SKM-1 (cell line): ENCODE data around the gene CRYZL1.

Source experiments
- DNase-seq: peaks from one replicate; lab custom pipeline; 2025; ENCODE audit not compliant: unreplicated experiment; lab: John Stamatoyannopoulos, UW

Gene CRYZL1

DNA sequence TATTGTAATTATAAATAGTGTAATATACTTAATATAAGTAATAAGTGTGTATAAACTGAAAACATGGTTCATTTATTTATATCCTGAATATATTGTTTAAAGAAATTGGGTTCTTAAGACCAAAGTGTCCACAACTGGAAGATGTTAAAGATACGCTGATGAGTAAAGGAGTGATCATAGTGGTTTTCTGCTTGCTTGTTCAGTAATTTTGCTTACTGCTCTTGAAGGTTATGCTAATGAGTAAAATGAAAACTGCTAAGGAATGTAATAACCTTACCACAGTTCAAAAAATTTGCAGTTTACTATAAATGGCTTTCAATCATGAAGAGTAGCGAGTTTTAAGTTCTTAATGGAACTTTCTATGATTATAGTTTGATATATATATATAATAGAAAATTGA is 75.0 kb downstream of the CRYZL1 start:
- DNase-seq, result no peak

DNA sequence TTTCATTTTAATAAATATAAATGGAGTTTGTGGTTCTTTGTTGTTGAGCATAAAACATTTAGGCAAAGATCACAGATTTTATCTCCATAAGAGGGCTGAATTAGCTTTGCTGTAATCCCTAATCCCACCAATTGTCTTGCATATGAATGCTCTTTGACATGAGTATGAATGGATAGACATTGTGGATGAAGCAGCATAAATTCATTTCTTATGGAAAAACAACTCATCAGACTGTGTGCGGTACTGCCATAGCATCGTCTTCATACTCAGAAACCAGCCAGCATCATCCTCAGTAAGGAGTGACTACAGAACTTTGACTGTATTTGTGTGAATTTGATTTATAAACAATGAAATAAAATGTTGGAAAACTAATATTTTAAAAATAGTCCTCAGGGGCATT is 79.2 kb downstream of the CRYZL1 start:
- DNase-seq, result no peak

DNA sequence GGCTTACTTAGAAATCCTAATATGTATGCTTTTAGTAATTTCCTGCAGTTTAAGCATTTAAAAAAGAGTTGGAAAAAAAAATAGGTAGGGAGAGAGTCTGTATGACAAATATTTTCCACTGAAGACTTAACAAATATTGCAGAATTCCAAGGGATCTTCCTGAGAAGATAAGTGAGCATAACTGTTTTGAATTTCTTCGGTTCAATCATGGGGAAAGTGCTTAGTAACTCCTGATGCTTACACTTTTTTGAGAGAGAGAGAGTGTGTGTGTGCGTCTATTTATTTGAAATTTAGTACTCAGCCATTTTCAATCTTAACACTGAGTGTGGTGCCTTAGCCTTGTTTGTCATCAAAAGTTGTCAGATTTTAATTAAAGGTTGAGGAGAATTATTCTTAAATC is 80.2 kb downstream of the CRYZL1 start:
- DNase-seq, result no peak

DNA sequence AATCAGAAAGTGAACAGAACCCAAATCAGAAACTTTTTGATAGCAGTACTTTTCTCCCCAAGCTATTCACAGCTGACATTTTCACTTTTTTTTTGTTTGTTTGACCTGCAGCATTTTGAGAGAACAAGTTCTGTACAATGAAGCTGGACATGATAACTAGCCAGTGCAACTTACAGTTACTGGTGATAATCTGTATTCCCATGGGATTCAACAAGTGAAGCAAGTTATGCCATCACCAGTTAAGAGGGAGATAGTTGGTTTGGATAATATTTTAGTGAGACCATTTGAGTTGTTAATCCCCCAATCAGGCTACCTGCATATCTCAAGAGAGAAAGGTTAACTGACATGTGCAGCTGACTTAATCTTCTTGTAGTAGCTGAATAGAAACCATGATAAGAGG is 80.6 kb downstream of the CRYZL1 start:
- no peak for DNase-seq

DNA sequence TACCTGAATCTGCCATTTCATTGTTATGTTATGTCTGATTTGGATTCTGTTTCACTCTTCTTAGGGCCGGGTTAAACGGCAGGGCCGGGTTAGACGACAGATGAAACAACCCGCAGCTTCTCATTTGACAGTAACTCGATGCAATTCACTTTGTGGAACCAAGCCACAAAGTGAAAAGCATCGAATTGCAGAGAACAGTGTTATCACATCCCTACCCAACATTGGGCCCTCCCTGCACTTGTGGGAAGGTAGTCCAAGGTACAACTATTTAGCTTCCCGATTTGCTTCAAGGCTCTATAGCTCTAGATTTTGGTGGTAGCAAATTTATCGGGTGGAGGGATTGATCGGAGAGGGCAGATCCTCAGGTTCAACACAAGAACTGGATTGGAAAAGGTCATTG is 81.7 kb downstream of the CRYZL1 start:
- DNase-seq, result no peak

DNA sequence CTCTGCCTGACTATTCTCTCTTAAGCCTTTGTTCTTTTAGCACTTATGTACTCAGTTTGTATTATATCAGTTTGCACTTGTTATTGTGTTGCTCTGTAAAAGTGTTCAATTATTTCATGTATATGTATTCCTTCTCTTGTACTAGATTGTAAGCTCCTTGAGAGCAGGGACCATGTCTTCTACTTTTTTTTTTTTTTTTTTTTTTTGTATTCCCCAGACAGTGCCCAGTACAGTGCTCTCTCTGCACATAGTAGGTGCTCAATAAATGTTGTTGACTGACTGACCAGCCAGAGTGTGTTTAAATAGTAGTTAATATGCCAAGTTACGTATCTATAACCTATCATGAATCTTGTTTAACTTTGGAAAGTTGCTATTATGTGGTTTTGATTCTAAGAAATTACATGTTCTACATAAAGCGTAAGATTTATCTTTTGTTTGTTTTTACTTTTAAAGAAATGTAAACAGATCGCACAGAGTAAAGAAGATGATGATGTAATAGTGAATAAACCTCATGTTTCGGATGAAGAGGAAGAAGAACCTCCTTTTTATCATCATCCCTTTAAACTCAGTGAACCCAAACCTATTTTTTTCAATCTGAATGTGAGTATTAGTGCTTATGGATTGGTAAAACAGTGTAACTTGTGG is 82.6 kb downstream of the CRYZL1 start:
- no peak for DNase-seq

DNA sequence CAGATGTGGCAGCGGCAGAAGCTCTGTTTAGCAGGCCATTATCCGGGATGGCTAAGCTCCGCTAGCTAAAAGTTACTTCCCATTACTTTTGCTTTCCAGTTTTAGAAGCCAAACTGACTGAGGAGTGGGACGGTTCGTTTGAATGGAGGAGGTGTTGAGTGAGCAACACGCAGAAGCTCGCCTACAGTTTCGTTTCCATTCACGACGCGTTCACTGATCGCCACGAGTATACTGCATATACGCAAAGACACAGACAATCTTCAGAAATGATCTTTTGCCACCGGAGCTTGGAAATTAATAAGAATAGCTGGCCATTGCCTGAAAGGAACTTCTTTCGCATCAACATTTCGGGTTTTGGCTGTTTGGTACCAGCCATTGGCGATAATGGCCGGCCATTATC is 84.1 kb downstream of the CRYZL1 start:
- DNase-seq, result no peak

DNA sequence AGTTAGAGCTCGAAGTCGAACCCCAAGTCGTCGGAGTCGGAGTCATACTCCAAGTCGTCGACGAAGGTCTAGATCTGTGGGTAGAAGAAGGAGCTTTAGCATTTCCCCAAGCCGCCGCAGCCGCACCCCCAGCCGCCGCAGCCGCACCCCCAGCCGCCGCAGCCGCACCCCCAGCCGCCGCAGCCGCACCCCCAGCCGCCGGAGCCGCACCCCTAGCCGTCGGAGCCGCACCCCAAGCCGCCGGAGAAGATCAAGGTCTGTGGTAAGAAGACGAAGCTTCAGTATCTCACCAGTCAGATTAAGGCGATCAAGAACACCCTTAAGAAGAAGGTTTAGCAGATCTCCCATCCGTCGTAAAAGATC is 86.6 kb downstream of the CRYZL1 start:
- DNase-seq, result no peak

DNA sequence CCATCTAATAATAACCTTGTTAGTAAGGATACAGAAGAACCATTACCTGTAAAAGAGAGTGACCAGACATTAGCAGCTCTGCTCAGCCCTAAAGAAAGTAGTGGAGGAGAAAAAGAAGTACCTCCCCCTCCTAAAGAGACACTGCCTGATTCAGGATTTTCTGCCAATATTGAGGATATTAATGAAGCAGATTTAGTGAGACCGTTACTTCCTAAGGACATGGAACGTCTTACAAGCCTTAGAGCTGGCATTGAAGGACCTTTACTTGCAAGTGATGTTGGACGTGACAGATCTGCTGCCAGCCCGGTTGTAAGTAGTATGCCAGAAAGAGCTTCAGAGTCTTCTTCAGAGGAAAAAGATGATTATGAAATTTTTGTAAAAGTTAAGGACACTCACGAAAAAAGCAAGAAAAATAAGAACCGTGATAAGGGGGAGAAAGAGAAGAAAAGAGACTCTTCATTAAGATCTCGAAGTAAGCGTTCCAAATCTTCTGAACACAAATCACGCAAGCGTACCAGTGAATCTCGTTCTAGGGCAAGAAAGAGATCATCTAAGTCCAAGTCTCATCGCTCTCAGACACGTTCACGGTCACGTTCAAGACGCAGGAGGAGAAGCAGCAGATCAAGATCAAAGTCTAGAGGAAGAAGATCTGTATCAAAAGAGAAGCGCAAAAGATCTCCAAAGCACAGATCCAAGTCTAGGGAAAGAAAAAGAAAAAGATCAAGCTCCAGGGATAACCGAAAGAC is 87.1 kb downstream of the CRYZL1 start:
- DNase-seq, result no peak

DNA sequence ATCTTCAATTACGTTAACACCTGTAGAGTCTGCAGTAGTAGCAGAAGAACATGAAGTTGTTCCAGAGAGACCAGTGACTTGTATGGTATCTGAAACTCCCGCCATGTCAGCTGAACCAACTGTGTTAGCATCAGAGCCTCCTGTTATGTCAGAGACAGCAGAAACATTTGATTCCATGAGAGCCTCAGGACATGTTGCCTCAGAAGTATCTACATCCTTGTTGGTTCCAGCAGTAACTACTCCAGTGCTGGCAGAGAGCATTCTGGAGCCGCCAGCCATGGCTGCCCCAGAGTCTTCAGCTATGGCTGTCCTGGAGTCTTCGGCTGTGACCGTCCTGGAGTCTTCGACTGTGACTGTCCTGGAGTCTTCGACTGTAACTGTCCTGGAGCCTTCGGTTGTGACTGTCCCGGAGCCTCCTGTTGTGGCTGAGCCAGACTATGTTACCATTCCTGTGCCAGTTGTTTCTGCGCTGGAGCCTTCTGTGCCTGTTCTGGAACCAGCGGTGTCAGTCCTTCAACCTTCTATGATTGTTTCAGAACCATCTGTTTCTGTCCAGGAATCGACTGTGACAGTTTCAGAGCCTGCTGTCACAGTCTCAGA is 88.4 kb downstream of the CRYZL1 start:
- no peak for DNase-seq

DNA sequence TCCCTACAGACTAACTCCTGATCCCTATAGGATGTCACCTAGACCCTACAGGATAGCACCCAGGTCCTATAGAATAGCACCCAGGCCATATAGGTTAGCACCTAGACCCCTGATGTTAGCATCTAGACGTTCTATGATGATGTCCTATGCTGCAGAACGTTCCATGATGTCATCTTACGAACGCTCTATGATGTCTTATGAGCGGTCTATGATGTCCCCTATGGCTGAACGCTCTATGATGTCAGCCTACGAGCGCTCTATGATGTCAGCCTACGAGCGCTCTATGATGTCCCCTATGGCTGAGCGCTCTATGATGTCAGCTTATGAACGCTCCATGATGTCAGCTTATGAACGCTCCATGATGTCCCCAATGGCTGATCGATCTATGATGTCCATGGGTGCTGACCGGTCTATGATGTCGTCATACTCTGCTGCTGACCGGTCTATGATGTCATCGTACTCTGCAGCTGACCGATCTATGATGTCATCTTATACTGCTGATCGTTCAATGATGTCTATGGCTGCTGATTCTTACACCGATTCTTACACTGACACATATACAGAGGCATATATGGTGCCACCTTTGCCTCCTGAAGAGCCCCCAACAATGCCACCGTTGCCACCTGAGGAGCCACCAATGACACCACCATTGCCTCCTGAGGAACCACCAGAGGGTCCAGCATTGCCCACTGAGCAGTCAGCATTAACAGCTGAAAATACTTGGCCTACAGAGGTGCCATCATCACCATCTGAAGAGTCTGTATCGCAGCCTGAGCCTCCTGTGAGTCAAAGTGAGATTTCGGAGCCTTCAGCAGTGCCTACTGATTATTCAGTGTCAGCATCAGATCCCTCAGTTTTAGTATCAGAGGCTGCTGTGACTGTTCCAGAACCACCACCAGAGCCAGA is 89.2 kb downstream of the CRYZL1 start:
- no peak for DNase-seq

DNA sequence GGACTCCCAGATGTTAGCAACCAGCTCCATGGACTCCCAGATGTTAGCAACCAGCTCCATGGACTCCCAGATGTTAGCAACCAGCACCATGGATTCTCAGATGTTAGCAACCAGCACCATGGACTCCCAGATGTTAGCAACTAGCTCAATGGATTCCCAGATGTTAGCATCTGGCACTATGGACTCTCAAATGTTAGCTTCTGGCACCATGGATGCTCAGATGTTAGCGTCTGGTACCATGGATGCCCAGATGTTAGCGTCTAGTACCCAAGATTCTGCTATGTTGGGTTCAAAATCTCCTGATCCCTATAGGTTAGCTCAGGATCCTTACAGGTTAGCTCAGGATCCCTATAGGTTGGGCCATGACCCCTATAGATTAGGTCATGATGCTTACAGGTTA is 89.9 kb downstream of the CRYZL1 start:
- DNase-seq, result no peak

DNA sequence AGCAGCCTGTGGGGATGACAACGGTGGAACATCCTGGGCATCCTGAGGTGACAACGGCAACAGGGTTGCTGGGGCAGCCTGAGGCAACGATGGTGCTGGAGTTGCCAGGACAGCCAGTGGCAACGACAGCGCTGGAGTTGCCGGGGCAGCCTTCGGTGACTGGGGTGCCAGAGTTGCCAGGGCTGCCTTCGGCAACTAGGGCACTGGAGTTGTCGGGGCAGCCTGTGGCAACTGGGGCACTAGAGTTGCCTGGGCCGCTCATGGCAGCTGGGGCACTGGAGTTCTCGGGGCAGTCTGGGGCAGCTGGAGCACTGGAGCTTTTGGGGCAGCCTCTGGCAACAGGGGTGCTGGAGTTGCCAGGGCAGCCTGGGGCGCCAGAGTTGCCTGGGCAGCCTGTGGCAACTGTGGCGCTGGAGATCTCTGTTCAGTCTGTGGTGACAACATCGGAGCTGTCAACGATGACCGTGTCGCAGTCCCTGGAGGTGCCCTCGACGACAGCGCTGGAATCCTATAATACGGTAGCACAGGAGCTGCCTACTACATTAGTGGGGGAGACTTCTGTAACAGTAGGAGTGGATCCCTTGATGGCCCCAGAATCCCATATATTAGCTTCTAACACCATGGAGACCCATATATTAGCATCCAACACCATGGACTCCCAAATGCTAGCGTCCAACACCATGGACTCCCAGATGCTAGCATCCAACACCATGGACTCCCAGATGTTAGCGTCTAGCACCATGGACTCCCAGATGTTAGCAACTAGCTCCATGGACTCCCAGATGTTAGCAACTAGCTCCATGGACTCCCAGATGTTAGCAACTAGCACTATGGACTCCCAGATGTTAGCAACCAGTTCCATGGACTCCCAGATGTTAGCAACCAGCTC is 90.5 kb downstream of the CRYZL1 start:
- no peak for DNase-seq

DNA sequence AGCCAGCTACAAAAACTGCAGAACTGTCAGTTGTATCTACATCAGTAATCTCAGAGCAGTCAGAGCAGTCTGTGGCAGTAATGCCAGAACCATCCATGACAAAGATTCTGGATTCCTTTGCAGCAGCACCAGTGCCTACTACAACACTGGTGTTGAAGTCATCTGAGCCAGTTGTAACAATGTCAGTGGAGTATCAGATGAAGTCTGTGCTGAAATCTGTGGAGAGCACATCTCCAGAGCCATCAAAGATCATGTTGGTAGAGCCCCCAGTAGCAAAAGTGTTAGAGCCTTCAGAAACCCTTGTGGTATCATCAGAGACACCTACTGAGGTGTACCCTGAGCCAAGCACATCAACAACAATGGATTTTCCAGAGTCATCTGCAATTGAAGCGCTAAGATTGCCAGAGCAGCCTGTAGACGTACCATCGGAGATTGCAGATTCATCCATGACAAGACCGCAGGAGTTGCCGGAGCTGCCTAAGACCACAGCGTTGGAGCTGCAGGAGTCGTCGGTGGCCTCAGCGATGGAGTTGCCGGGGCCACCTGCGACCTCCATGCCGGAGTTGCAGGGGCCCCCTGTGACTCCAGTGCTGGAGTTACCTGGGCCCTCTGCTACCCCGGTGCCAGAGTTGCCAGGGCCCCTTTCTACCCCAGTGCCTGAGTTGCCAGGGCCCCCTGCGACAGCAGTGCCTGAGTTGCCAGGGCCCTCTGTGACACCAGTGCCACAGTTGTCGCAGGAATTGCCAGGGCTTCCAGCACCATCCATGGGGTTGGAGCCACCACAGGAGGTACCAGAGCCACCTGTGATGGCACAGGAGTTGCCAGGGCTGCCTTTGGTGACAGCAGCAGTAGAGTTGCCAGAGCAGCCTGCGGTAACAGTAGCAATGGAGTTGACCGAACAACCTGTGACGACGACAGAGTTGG is 91.4 kb downstream of the CRYZL1 start:
- no peak for DNase-seq

DNA sequence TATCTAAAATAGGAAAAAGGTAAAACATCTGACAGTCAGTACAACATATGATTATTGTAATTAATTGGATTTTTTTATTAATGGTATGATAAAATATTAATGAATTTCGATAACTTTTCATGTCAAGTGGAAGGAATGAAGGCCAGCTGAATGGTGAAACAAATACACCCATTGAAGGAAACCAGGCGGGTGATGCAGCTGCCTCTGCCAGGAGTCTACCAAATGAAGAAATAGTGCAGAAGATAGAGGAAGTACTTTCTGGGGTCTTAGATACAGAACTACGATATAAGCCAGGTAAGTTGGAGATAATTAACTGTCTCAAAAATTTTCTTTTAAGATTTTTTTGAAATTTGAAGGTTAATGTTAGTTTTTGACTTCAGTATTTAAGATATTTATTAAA is 95.5 kb downstream of the CRYZL1 start:
- no peak for DNase-seq

DNA sequence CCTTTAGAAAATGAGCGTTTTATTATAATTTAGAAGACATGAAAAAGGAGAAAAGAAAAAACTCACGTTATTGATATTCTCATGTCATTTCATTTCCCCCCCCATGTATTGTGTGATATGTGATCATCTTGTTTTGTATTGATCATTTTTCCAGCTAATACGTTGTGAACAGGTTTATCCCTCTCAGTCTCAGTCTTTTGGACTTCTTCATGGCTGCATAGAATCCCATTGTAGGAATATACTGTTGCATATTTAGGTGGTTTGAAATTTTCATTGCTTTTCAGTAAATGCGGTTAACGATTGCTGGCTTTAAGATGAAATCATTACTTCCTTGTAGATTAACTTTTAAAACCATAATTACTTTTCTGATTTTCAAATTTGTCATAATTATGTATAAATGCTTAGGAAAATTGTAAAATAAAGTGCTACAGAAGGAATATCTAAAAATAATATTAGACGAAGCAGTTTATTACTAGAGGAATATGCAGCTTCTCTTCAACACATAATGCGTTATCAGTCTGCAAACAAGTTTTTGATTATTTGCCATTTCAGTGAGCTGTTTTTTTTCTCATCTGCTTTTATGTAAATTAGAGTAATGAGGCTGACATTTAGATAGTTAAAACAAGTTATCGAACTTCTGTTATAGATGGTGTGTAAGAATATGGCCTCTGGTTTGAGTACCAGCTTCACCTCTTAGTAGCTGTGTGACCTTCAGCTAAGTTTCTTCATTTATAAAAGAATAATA is 96.9 kb downstream of the CRYZL1 start:
- no peak for DNase-seq

DNA sequence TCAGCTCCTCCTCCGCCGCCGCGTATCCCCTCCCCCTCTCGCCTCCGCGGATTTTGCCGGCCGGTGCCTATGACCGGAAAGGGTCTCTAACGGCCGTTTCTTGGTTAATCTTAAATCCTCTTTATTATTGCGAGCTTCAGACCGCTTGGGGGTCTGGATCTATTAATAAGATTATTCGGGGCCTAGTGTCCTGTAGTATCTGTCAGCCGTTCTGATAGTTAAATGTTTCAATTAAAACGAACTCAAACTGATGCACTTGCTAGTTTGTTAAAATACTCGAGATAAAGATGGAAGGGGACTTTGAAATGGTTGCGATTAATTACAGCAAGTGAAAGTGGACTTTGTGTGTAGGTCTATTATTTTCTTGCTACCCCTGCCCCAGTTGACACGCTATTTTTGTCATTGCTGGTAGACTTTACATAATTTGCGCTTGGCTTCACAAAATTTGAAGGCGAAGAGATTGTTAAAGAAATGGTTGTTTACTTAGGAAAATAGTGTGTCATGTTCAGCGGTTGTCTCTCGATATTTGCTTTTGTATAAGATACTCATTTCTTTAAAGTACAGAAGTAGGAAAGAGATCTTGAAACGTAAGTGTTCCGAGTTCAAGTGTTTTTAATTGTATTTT is 97.9 kb downstream of the CRYZL1 start:
- DNase-seq, result no peak
